Astrocyte (in vitro differentiated cells and primary cell): ENCODE measurements around the gene HECW1. TPM values are rescaled to one million over a fixed set of nuclear protein-coding genes. Genes with fewer than 3 reads are reported as not detected.

ENCODE experiments used
- DNase-seq: peaks from one replicate; pipeline ENCODE4 v3.0.0-alpha.2; 2010; ENCODE audit warnings: low read depth
- FAIRE-seq: peaks from 2 replicates; lab custom pipeline; 2011; peaks lifted over from hg19 to GRCh38; lab: Jason Lieb, UNC
- H2AFZ ChIP-seq: 2 replicates; pipeline ENCODE4 v1.6.0; 2012; ENCODE audit warnings: low read depth, low read length, inconsistent platforms
- H3K27ac ChIP-seq: 2 replicates; pipeline ENCODE4 v1.5.1; 2011; ENCODE audit warnings: low read depth, low read length, inconsistent platforms
- H3K27me3 ChIP-seq: 2 replicates; pipeline ENCODE4 v1.6.0; 2011; ENCODE audit warnings: low read length, inconsistent platforms; ENCODE audit not compliant: insufficient read depth
- H3K36me3 ChIP-seq: 2 replicates; pipeline ENCODE4 v1.5.1; 2011; ENCODE audit warnings: low read length, inconsistent platforms; ENCODE audit not compliant: insufficient read depth
- H3K4me1 ChIP-seq: 2 replicates; pipeline ENCODE4 v1.5.1; 2011; ENCODE audit warnings: low read length, inconsistent platforms; ENCODE audit not compliant: insufficient read depth
- H3K4me2 ChIP-seq: 2 replicates; pipeline ENCODE4 v1.6.0; 2012; ENCODE audit warnings: low read length, inconsistent platforms
- H3K4me3 ChIP-seq: 2 replicates; pipeline ENCODE4 v1.5.1; 2011; ENCODE audit warnings: low read depth, mild to moderate bottlenecking, low read length, inconsistent platforms; ENCODE audit not compliant: insufficient read depth
- H3K79me2 ChIP-seq: 2 replicates; pipeline ENCODE4 v1.6.0; 2012; ENCODE audit warnings: mild to moderate bottlenecking, low read length, inconsistent platforms; ENCODE audit not compliant: insufficient read depth
- H3K9ac ChIP-seq: 2 replicates; pipeline ENCODE4 v1.6.0; 2012; ENCODE audit warnings: mild to moderate bottlenecking, low read length, inconsistent platforms
- H3K9me3 ChIP-seq: 2 replicates; pipeline ENCODE4 v1.5.1; 2012; ENCODE audit warnings: low read depth, mild to moderate bottlenecking, low read length, inconsistent platforms; ENCODE audit not compliant: insufficient read depth
- H4K20me1 ChIP-seq: 2 replicates; pipeline ENCODE4 v1.6.0; 2012; ENCODE audit warnings: low read length, inconsistent platforms; ENCODE audit not compliant: insufficient read depth
- H3K27ac Mint-ChIP-seq: one replicate; pipeline ENCODE4 v1.8.0; 2021; ENCODE audit warnings: mild to moderate bottlenecking, mixed read lengths; ENCODE audit not compliant: unreplicated experiment
- H3K27me3 Mint-ChIP-seq: one replicate; pipeline ENCODE4 v1.8.0; 2021; ENCODE audit warnings: low read depth, mixed read lengths; ENCODE audit not compliant: unreplicated experiment
- H3K36me3 Mint-ChIP-seq: one replicate; pipeline ENCODE4 v1.8.0; 2021; ENCODE audit warnings: low read depth, mixed read lengths; ENCODE audit not compliant: unreplicated experiment
- H3K4me1 Mint-ChIP-seq: one replicate; pipeline ENCODE4 v1.8.0; 2021; ENCODE audit warnings: low read depth, mixed read lengths; ENCODE audit not compliant: unreplicated experiment
- H3K4me3 Mint-ChIP-seq: one replicate; pipeline ENCODE4 v1.8.0; 2021; ENCODE audit warnings: mild to moderate bottlenecking, moderate library complexity, mixed read lengths; ENCODE audit not compliant: unreplicated experiment
- H3K9me3 Mint-ChIP-seq: one replicate; pipeline ENCODE4 v1.8.0; 2021; ENCODE audit warnings: mild to moderate bottlenecking, mixed read lengths; ENCODE audit not compliant: unreplicated experiment
- EZH2 ChIP-seq: IDR thresholded peaks from 2 replicates; pipeline ENCODE4 v1.6.1; 2012; ENCODE audit warnings: mild to moderate bottlenecking, low read length, inconsistent platforms; ENCODE audit not compliant: insufficient read depth
- total RNA-seq: library from RNA; stranded (reverse); gene quantifications from 2 replicates; pipeline ENCODE4 v1.2.1, GENCODE V29; 2021
- TF ChIP-seq, protein P1 (sequence below): IDR thresholded peaks from 2 replicates; pipeline ENCODE4 v1.5.1; 2011; ENCODE audit warnings: low read depth, mild to moderate bottlenecking, inconsistent platforms, low read length, moderate library complexity; ENCODE audit not compliant: insufficient read depth

Gene HECW1
- total RNA-seq, 1 donor from 2014 or later: 3.3 TPM

DNA sequence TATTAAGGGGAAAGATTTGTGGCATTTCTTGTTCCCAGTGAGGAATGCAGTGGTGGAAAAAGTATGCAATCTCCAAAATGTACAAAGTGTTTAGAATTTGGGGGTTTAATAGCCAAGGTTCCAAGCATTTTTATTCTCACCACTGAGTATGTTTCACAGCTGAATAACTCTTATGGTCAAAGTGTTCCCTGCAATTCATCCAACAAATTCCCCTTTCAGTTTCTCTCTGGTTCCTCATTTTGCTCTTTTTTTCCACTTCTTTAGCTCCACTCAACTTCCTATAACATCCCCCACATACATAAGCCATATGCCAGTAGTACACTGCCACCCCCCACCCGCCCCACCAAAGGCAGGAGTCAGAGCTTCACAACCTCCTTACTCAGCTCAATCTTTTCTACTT is 4.6 kb downstream of the HECW1 start:
- H3K4me3 ChIP-seq: no peak overlapping the region
- no peak overlapping the region for H3K9ac ChIP-seq
- DNase-seq (peak; percentile 78), FAIRE-seq (no peak)
- no peak overlapping the region for H3K4me2 ChIP-seq
- peaks cover 21% of the 10 kb centered on the region for H3K27me3 ChIP-seq
- peaks cover 1% of the 10 kb centered on the region for H3K9me3 Mint-ChIP-seq
- H2AFZ ChIP-seq: no peak overlapping the region
- H3K9me3 ChIP-seq: no peaks in the 10 kb centered on the region
- H3K36me3 ChIP-seq: no peaks in the 10 kb centered on the region
- peak overlapping the region; percentile 35 for H3K4me3 Mint-ChIP-seq
- no peak overlapping the region for H3K27ac Mint-ChIP-seq
- peaks cover 1% of the 10 kb centered on the region for H3K36me3 Mint-ChIP-seq
- H3K27me3 Mint-ChIP-seq: peaks cover 18% of the 10 kb centered on the region
- no peaks in the 10 kb centered on the region for H4K20me1 ChIP-seq
- no peaks in the 10 kb centered on the region for H3K79me2 ChIP-seq
- H3K4me1 ChIP-seq: peaks cover 27% of the 10 kb centered on the region
- no peak overlapping the region for H3K27ac ChIP-seq
- TF ChIP-seq, protein P1, sequence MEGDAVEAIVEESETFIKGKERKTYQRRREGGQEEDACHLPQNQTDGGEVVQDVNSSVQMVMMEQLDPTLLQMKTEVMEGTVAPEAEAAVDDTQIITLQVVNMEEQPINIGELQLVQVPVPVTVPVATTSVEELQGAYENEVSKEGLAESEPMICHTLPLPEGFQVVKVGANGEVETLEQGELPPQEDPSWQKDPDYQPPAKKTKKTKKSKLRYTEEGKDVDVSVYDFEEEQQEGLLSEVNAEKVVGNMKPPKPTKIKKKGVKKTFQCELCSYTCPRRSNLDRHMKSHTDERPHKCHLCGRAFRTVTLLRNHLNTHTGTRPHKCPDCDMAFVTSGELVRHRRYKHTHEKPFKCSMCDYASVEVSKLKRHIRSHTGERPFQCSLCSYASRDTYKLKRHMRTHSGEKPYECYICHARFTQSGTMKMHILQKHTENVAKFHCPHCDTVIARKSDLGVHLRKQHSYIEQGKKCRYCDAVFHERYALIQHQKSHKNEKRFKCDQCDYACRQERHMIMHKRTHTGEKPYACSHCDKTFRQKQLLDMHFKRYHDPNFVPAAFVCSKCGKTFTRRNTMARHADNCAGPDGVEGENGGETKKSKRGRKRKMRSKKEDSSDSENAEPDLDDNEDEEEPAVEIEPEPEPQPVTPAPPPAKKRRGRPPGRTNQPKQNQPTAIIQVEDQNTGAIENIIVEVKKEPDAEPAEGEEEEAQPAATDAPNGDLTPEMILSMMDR: no peak
- no peak for TF ChIP-seq EZH2
- H3K4me1 Mint-ChIP-seq: peaks cover 31% of the 10 kb centered on the region

DNA sequence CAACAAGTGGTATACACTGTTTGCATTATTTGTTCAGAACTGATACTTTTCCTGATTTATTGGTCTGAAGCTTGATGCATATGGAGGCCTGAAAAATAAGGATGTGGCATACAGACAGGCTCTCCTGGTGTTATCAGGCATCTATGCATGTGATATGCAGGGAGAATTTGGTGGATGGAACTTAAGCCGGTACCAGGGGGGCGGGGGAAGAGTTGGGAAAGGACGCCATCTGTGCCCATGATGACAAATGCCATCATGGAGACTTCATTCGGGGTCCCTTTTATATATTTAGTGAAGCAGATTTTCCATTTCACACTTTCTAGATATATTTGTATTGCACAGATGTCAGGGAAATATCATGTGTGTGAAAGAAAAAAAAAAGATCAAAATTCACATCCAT is 5.4 kb downstream of the HECW1 start:
- FAIRE-seq: no peak
- H3K9me3 Mint-ChIP-seq: peaks cover 1% of the 10 kb centered on the region
- peaks cover 1% of the 10 kb centered on the region for H3K36me3 Mint-ChIP-seq
- no peaks in the 10 kb centered on the region for H3K79me2 ChIP-seq
- H3K27me3 ChIP-seq: peaks cover 20% of the 10 kb centered on the region
- no peaks in the 10 kb centered on the region for H4K20me1 ChIP-seq
- H3K36me3 ChIP-seq: no peaks in the 10 kb centered on the region
- H3K4me3 ChIP-seq: no peak overlapping the region
- no peak for DNase-seq
- H3K4me1 ChIP-seq: peaks cover 27% of the 10 kb centered on the region
- TF ChIP-seq, protein P1: no peak
- TF ChIP-seq EZH2: no peak
- no peak overlapping the region for H2AFZ ChIP-seq
- peaks cover 17% of the 10 kb centered on the region for H3K27me3 Mint-ChIP-seq
- no peak overlapping the region for H3K4me2 ChIP-seq
- H3K27ac Mint-ChIP-seq: no peak overlapping the region
- no peak overlapping the region for H3K27ac ChIP-seq
- peaks cover 31% of the 10 kb centered on the region for H3K4me1 Mint-ChIP-seq
- no peak overlapping the region for H3K4me3 Mint-ChIP-seq
- no peak overlapping the region for H3K9ac ChIP-seq
- no peaks in the 10 kb centered on the region for H3K9me3 ChIP-seq

DNA sequence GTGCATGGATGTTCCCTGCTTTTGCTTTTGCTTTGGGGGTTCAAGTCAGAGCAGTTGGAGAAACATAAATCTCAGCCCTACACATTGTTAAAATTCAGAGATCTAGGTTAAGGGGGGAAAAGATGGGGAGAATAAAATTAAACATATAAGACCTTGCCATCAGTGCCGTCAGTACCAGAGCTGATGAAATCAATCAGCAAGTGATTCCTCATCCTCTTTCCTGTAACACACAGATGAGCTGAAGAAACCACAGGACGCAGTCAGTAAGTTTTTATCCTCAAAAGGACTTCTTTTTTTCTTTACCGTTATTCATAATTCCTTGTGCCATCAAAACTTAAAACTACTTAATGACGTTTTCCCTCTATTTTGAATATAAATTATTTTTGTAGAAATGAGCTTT is 5.9 kb downstream of the HECW1 start:
- H3K27ac Mint-ChIP-seq: no peak overlapping the region
- H2AFZ ChIP-seq: no peak overlapping the region
- peaks cover 17% of the 10 kb centered on the region for H3K27me3 Mint-ChIP-seq
- peaks cover 31% of the 10 kb centered on the region for H3K4me1 Mint-ChIP-seq
- no peaks in the 10 kb centered on the region for H3K79me2 ChIP-seq
- H3K4me3 ChIP-seq: no peak overlapping the region
- no peak overlapping the region for H3K4me3 Mint-ChIP-seq
- FAIRE-seq: no peak
- TF ChIP-seq, protein P1: no peak
- TF ChIP-seq EZH2: no peak
- H3K27me3 ChIP-seq: peaks cover 20% of the 10 kb centered on the region
- H3K36me3 Mint-ChIP-seq: peaks cover 1% of the 10 kb centered on the region
- H3K9ac ChIP-seq: no peak overlapping the region
- no peaks in the 10 kb centered on the region for H4K20me1 ChIP-seq
- no peaks in the 10 kb centered on the region for H3K36me3 ChIP-seq
- peaks cover 1% of the 10 kb centered on the region for H3K9me3 Mint-ChIP-seq
- no peak overlapping the region for H3K4me2 ChIP-seq
- DNase-seq: no peak
- peaks cover 25% of the 10 kb centered on the region for H3K4me1 ChIP-seq
- no peaks in the 10 kb centered on the region for H3K9me3 ChIP-seq
- no peak overlapping the region for H3K27ac ChIP-seq
